Neural cell (in vitro differentiated cells): Measurements from ENCODE around the gene ALLC.

Source experiments
- EZH2 ChIP-seq: fragments of 200-600, 300-800 bp; shearing (Covaris generic), sonication (generic); IDR thresholded peaks from 2 replicates; pipeline ENCODE4 v1.6.1; 2014; ENCODE audit warnings: antibody characterized with exemption, low read length, borderline replicate concordance, mild to moderate bottlenecking; ENCODE audit not compliant: insufficient read depth, poor library complexity, severe bottlenecking
- POLR2AphosphoS5 ChIP-seq: IDR thresholded peaks from 2 replicates; pipeline ENCODE4 v1.6.1; 2012
- TAF1 ChIP-seq: IDR thresholded peaks from 2 replicates; pipeline ENCODE4 v1.6.1; 2012; ENCODE audit warnings: low read depth
- TF ChIP-seq, protein P1 (sequence below): fragments of 450-650 bp; IDR thresholded peaks from 2 replicates; pipeline ENCODE4 v1.5.1; 2014; ENCODE audit warnings: antibody characterized with exemption, mild to moderate bottlenecking, moderate library complexity; ENCODE audit not compliant: poor library complexity, severe bottlenecking

DNA sequence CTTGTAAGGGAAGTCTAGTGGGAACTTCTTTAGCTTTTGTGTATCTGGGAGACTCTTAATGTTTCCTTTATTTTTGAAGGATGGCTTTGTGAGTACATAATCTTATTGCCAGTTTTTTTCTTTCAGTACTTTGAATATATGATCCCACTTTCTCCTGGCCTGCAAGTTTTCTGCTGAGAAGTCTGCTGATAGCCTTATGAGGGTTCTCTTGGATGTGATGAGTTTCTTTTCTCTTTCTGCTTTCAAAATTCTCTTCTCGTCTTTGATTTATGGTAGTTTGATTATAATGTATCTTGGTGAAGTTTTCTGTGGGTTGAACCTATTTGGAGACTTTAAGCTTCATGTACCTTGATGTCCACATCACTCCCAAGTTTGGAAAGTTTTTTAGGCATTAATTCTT lies 35.0 kb upstream of the ALLC start:
- TF ChIP-seq, protein P1, sequence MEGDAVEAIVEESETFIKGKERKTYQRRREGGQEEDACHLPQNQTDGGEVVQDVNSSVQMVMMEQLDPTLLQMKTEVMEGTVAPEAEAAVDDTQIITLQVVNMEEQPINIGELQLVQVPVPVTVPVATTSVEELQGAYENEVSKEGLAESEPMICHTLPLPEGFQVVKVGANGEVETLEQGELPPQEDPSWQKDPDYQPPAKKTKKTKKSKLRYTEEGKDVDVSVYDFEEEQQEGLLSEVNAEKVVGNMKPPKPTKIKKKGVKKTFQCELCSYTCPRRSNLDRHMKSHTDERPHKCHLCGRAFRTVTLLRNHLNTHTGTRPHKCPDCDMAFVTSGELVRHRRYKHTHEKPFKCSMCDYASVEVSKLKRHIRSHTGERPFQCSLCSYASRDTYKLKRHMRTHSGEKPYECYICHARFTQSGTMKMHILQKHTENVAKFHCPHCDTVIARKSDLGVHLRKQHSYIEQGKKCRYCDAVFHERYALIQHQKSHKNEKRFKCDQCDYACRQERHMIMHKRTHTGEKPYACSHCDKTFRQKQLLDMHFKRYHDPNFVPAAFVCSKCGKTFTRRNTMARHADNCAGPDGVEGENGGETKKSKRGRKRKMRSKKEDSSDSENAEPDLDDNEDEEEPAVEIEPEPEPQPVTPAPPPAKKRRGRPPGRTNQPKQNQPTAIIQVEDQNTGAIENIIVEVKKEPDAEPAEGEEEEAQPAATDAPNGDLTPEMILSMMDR, result no peak
- TF ChIP-seq POLR2AphosphoS5, result no peak
- TF ChIP-seq EZH2, result no peak
- no peak for TF ChIP-seq TAF1
